Neuron (in vitro differentiated cells): Measurements from ENCODE around the gene ARHGAP25.

Source experiments
- H2AFZ ChIP-seq: one replicate; pipeline ENCODE4 v1.6.1; 2013; ENCODE audit warnings: low read depth, mild to moderate bottlenecking, inconsistent platforms, low read length, moderate library complexity
- H3K27me3 ChIP-seq: one replicate; pipeline ENCODE4 v1.6.1; 2013; ENCODE audit warnings: low read length; ENCODE audit not compliant: insufficient read depth
- H3K36me3 ChIP-seq: one replicate; pipeline ENCODE4 v1.6.1; 2013; ENCODE audit warnings: low read length; ENCODE audit not compliant: insufficient read depth
- H3K4me1 ChIP-seq: one replicate; pipeline ENCODE4 v1.6.1; 2013; ENCODE audit warnings: low read length; ENCODE audit not compliant: insufficient read depth
- H3K4me3 ChIP-seq: 2 replicates; pipeline ENCODE4 v1.5.1; 2013; ENCODE audit warnings: mild to moderate bottlenecking, low read length, moderate library complexity
- H3K9me3 ChIP-seq: one replicate; pipeline ENCODE4 v1.6.1; 2013; ENCODE audit warnings: low read length

ARHGAP25 gene

GRCh38 chr2:68740400-68740914 is 5.8 kb downstream of the ARHGAP25 start:
- no peaks in the 10 kb centered on the region for H3K9me3 ChIP-seq
- H3K4me3 ChIP-seq: no peak overlapping the region
- H3K36me3 ChIP-seq: no peaks in the 10 kb centered on the region
- no peaks in the 10 kb centered on the region for H3K27me3 ChIP-seq
- no peak overlapping the region for H2AFZ ChIP-seq
- H3K4me1 ChIP-seq: no peaks in the 10 kb centered on the region

GRCh38 chr2:68741238-68741637 is 6.6 kb downstream of the ARHGAP25 start:
- Histone ChIP-seq H2AFZ (no peak overlapping the region), H3K36me3 (no peaks in the 10 kb centered on the region), H3K9me3 (no peaks in the 10 kb centered on the region), H3K4me1 (no peaks in the 10 kb centered on the region), H3K27me3 (no peaks in the 10 kb centered on the region), H3K4me3 (no peak overlapping the region)

GRCh38 chr2:68741805-68742306 is 7.2 kb downstream of the ARHGAP25 start:
- no peaks in the 10 kb centered on the region for H3K4me1 ChIP-seq
- no peaks in the 10 kb centered on the region for H3K9me3 ChIP-seq
- H3K36me3 ChIP-seq: no peaks in the 10 kb centered on the region
- H3K27me3 ChIP-seq: no peaks in the 10 kb centered on the region
- no peak overlapping the region for H3K4me3 ChIP-seq
- no peak overlapping the region for H2AFZ ChIP-seq

GRCh38 chr2:68742626-68743415 is 8.2 kb downstream of the ARHGAP25 start:
- H3K4me1 ChIP-seq: no peaks in the 10 kb centered on the region
- no peaks in the 10 kb centered on the region for H3K36me3 ChIP-seq
- H3K4me3 ChIP-seq: no peak overlapping the region
- H3K9me3 ChIP-seq: no peaks in the 10 kb centered on the region
- H3K27me3 ChIP-seq: no peaks in the 10 kb centered on the region
- no peak overlapping the region for H2AFZ ChIP-seq

- no peaks in the 10 kb centered on the region for H3K4me1 ChIP-seq
- no peaks in the 10 kb centered on the region for H3K36me3 ChIP-seq
- no peak overlapping the region for H2AFZ ChIP-seq
- H3K9me3 ChIP-seq: no peaks in the 10 kb centered on the region
- H3K4me3 ChIP-seq: no peak overlapping the region
- H3K27me3 ChIP-seq: no peaks in the 10 kb centered on the region
Observed at GRCh38 chr2:68743531-68743930, 8.9 kb downstream of the ARHGAP25 start.

- Histone ChIP-seq H2AFZ (no peak overlapping the region), H3K36me3 (no peaks in the 10 kb centered on the region), H3K9me3 (no peaks in the 10 kb centered on the region), H3K27me3 (peaks cover 2% of the 10 kb centered on the region), H3K4me3 (no peak overlapping the region), H3K4me1 (no peaks in the 10 kb centered on the region)
Observed at GRCh38 chr2:68744366-68744912, 9.8 kb downstream of the ARHGAP25 start.

- no peaks in the 10 kb centered on the region for H3K9me3 ChIP-seq
- no peaks in the 10 kb centered on the region for H3K36me3 ChIP-seq
- peaks cover 2% of the 10 kb centered on the region for H3K27me3 ChIP-seq
- H2AFZ ChIP-seq: no peak overlapping the region
- no peaks in the 10 kb centered on the region for H3K4me1 ChIP-seq
- H3K4me3 ChIP-seq: no peak overlapping the region
Observed at GRCh38 chr2:68745006-68745405, 10.4 kb downstream of the ARHGAP25 start.

GRCh38 chr2:68746408-68746807 is 11.8 kb downstream of the ARHGAP25 start:
- Histone ChIP-seq H3K9me3 (no peaks in the 10 kb centered on the region), H3K36me3 (no peaks in the 10 kb centered on the region), H3K4me1 (no peaks in the 10 kb centered on the region), H3K4me3 (no peak overlapping the region), H3K27me3 (peaks cover 2% of the 10 kb centered on the region), H2AFZ (no peak overlapping the region)

GRCh38 chr2:68747413-68747812 is 12.8 kb downstream of the ARHGAP25 start:
- no peak overlapping the region for H2AFZ ChIP-seq
- no peaks in the 10 kb centered on the region for H3K4me1 ChIP-seq
- H3K4me3 ChIP-seq: no peak overlapping the region
- peaks cover 2% of the 10 kb centered on the region for H3K27me3 ChIP-seq
- H3K9me3 ChIP-seq: no peaks in the 10 kb centered on the region
- H3K36me3 ChIP-seq: no peaks in the 10 kb centered on the region

- H2AFZ ChIP-seq: no peak overlapping the region
Observed at GRCh38 chr2:68747900-68748299, 13.3 kb downstream of the ARHGAP25 start.

GRCh38 chr2:68748568-68748967 is 14.0 kb downstream of the ARHGAP25 start:
- no peaks in the 10 kb centered on the region for H3K4me1 ChIP-seq
- no peaks in the 10 kb centered on the region for H3K36me3 ChIP-seq
- no peak overlapping the region for H3K4me3 ChIP-seq
- peaks cover 2% of the 10 kb centered on the region for H3K27me3 ChIP-seq
- no peaks in the 10 kb centered on the region for H3K9me3 ChIP-seq
- H2AFZ ChIP-seq: no peak overlapping the region

More at GRCh38 chr2:68747900-68748299, 13.3 kb downstream of the ARHGAP25 start:
- Histone ChIP-seq H3K9me3 (no peaks in the 10 kb centered on the region), H3K36me3 (no peaks in the 10 kb centered on the region), H3K4me3 (no peak overlapping the region), H3K27me3 (peaks cover 2% of the 10 kb centered on the region), H3K4me1 (no peaks in the 10 kb centered on the region)

- H3K36me3 ChIP-seq: no peaks in the 10 kb centered on the region
- no peak overlapping the region for H3K4me3 ChIP-seq
- H3K9me3 ChIP-seq: no peaks in the 10 kb centered on the region
- no peaks in the 10 kb centered on the region for H3K4me1 ChIP-seq
- H2AFZ ChIP-seq: no peak overlapping the region
- H3K27me3 ChIP-seq: peaks cover 2% of the 10 kb centered on the region
Observed at GRCh38 chr2:68749345-68749744, 14.7 kb downstream of the ARHGAP25 start.

GRCh38 chr2:68750592-68751396 is 16.2 kb downstream of the ARHGAP25 start:
- no peaks in the 10 kb centered on the region for H3K36me3 ChIP-seq
- no peak overlapping the region for H3K4me3 ChIP-seq
- H2AFZ ChIP-seq: no peak overlapping the region
- no peaks in the 10 kb centered on the region for H3K9me3 ChIP-seq
- peaks cover 2% of the 10 kb centered on the region for H3K27me3 ChIP-seq
- H3K4me1 ChIP-seq: no peaks in the 10 kb centered on the region
